Measurements from ENCODE around the gene SCD5.

DNA sequence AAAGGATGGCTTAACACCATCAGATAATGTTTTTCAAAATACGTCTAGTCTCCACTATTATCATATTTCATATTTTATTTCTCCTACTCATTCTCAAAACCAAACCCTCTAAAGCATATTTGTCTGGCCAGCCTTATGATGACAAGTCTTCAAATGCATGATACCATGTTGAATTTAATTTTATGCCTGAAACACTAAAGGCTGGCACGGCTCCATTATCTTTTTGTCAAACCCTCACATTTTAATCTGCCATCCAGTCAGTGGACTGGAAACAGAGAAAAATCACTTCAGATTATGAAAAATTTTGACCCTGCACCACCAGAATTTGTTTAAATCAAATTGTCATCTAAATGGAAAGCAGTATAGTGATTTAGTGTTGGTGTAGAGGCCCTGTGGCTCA, 42.9 kb downstream of the SCD5 start:
- TF ChIP-seq, protein P1, sequence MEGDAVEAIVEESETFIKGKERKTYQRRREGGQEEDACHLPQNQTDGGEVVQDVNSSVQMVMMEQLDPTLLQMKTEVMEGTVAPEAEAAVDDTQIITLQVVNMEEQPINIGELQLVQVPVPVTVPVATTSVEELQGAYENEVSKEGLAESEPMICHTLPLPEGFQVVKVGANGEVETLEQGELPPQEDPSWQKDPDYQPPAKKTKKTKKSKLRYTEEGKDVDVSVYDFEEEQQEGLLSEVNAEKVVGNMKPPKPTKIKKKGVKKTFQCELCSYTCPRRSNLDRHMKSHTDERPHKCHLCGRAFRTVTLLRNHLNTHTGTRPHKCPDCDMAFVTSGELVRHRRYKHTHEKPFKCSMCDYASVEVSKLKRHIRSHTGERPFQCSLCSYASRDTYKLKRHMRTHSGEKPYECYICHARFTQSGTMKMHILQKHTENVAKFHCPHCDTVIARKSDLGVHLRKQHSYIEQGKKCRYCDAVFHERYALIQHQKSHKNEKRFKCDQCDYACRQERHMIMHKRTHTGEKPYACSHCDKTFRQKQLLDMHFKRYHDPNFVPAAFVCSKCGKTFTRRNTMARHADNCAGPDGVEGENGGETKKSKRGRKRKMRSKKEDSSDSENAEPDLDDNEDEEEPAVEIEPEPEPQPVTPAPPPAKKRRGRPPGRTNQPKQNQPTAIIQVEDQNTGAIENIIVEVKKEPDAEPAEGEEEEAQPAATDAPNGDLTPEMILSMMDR (IDR thresholded peaks at IDR 0.05): no peak
- TF ChIP-seq POLR2A (IDR thresholded peaks at IDR 0.05): no peak
- no peak for TF ChIP-seq POLR2AphosphoS5 (IDR thresholded peaks at IDR 0.05)

Data from sigmoid colon (tissue), 4 donors.